K562 (cell line): ENCODE data around the gene CEP135. TPM values are rescaled to one million over a fixed set of nuclear protein-coding genes. Genes with fewer than 3 reads are reported as not detected.

Experiments
- ATAC-seq: fragments of 200-7000 bp; cut with Tn5 transposase; 3 replicates; pipeline ENCODE4 v1.9.1; 2020; ENCODE audit warnings: moderate library complexity
- BruUV-seq: library from RNA; stranded (reverse); fragments of 400-500 nt; replicated peaks from 2 replicates; lab custom pipeline; 2021; lab: Mats Ljungman, UMichigan
- CTCF ChIA-PET: fragments of 300-600 bp; formaldehyde crosslinking; extraction: SDS; loops from one replicate; lab custom pipeline; 2021; ENCODE audit warnings: low intra/inter-chr PET ratio; lab: Yijun Ruan, JAX
- POLR2A ChIA-PET: fragments of 300-600, 350-650 bp; sonication (Branson Sonifier 250); formaldehyde crosslinking; extraction: SDS; loops from one replicate; lab custom pipeline; 2021; ENCODE audit warnings: antibody characterized with exemption, inconsistent platforms; lab: Yijun Ruan, JAX
- DNase-seq, 4 experiments: peaks; one replicate each; pipeline versions ENCODE4 v3.0.0 to v3.0.0-alpha.2; 2011 to 2018; ENCODE audit warnings: low spot score in 3 of 4, mixed read lengths in 3 of 4; ENCODE audit errors: extremely low read depth in 1 of 4
- FAIRE-seq: peaks from 2 replicates; lab custom pipeline; 2011; peaks lifted over from hg19 to GRCh38; lab: Jason Lieb, UNC
- H2AFZ ChIP-seq: 2 replicates; pipeline ENCODE4 v1.6.0; 2011; ENCODE audit warnings: low read depth, low read length, control low read depth, inconsistent platforms
- H3K27ac ChIP-seq: fragments of 200-600 bp; 3 replicates; pipeline ENCODE4 v1.8.0; 2011; ENCODE audit warnings: low read depth, mild to moderate bottlenecking, control low read depth, inconsistent platforms, low read length, moderate library complexity, mixed read lengths; ENCODE audit errors: extremely low read depth
- H3K27me3 ChIP-seq, 2 experiments: fragments of 300-600 bp in 1 of 2; 2 replicates in 1 of 2; 3 replicates in 1 of 2; pipeline versions ENCODE4 v1.6.0 to v1.8.0; 2011; ENCODE audit warnings: inconsistent platforms in 2 of 2, low read length in 2 of 2, mild to moderate bottlenecking in 1 of 2, mixed read lengths in 1 of 2, moderate library complexity in 1 of 2; ENCODE audit not compliant: control insufficient read depth in 2 of 2, insufficient read depth in 2 of 2
- H3K36me3 ChIP-seq: fragments of 300-600 bp; 3 replicates; pipeline ENCODE4 v1.8.0; 2011; ENCODE audit warnings: mild to moderate bottlenecking, low read length, inconsistent platforms; ENCODE audit not compliant: control insufficient read depth, insufficient read depth
- H3K4me1 ChIP-seq, 2 experiments: fragments of 200-600 bp in 1 of 2; replicated peaks in 1 of 2; 2 replicates in 1 of 2; 3 replicates in 1 of 2; pipeline versions ENCODE4 v1.5.1 to v1.8.0; 2011; ENCODE audit warnings: inconsistent platforms in 2 of 2, low read length in 2 of 2, mild to moderate bottlenecking in 1 of 2, mixed read lengths in 1 of 2, moderate library complexity in 1 of 2; ENCODE audit not compliant: control insufficient read depth in 2 of 2, insufficient read depth in 2 of 2
- H3K4me2 ChIP-seq: 2 replicates; pipeline ENCODE4 v1.6.1; 2011; ENCODE audit warnings: low read length, control low read depth, inconsistent platforms, mixed read lengths; ENCODE audit not compliant: insufficient read depth
- H3K4me3 ChIP-seq: fragments of 200-600 bp; sonication (generic), shearing (Covaris generic); 2 replicates; pipeline ENCODE4 v1.5.1; 2016; ENCODE audit warnings: control low read depth, inconsistent platforms
- H3K79me2 ChIP-seq: fragments of 200-600 bp; 3 replicates; pipeline ENCODE4 v1.8.0; 2011; ENCODE audit warnings: low read length, inconsistent platforms; ENCODE audit not compliant: control insufficient read depth, insufficient read depth
- H3K9ac ChIP-seq, 2 experiments: 2 replicates each; pipeline versions ENCODE4 v1.6.0 to v1.6.1; 2011; ENCODE audit warnings: low read depth in 2 of 2, low read length in 2 of 2, control low read depth in 1 of 2, inconsistent platforms in 1 of 2, mild to moderate bottlenecking in 1 of 2, mixed read lengths in 1 of 2; ENCODE audit not compliant: insufficient read depth in 1 of 2
- H3K9me1 ChIP-seq: one replicate; pipeline ENCODE4 v1.6.0; 2011; ENCODE audit warnings: inconsistent platforms, mild to moderate bottlenecking, low read length, moderate library complexity; ENCODE audit not compliant: control insufficient read depth, insufficient read depth
- H3K9me3 ChIP-seq: replicated peaks from 2 replicates; pipeline ENCODE4 v1.5.1; 2011; ENCODE audit warnings: low read depth, low read length, inconsistent platforms; ENCODE audit not compliant: control insufficient read depth, insufficient read depth
- H4K20me1 ChIP-seq: replicated peaks from 2 replicates; pipeline ENCODE4 v1.6.1; 2011; ENCODE audit warnings: low read length, inconsistent platforms, mixed read lengths; ENCODE audit not compliant: control insufficient read depth, insufficient read depth
- BRCA1 ChIP-seq, 2 experiments: fragments of 450-650 bp in 1 of 2; sonication (generic) in 1 of 2; formaldehyde crosslinking in 1 of 2; IDR thresholded peaks; 2 replicates each; pipeline versions ENCODE4 v1.5.0 to v1.6.1; 2017 to 2020; ENCODE audit warnings: mild to moderate bottlenecking in 1 of 2, missing genetic modification reagents in 1 of 2
- HDAC2 ChIP-seq: fragments of 450-650 bp; IDR thresholded peaks from 2 replicates; pipeline ENCODE4 v1.6.1; 2016; ENCODE audit warnings: mild to moderate bottlenecking
- KLF1 ChIP-seq: fragments of 450-650 bp; IDR thresholded peaks from 2 replicates; pipeline ENCODE4 v1.6.1; 2016; ENCODE audit warnings: missing genetic modification characterization, missing compliant biosample characterization
- SMC3 ChIP-seq: conservative IDR thresholded peaks from 2 replicates; pipeline ENCODE4 v1.6.1; 2011; ENCODE audit warnings: low read depth, low read length, improper control_type of control experiment; ENCODE audit not compliant: insufficient read depth
- ZBTB34 ChIP-seq: fragments of 250-450 bp; sonication (Bioruptor Pico); IDR thresholded peaks from 2 replicates; pipeline ENCODE4 v1.8.0; 2021; ENCODE audit warnings: mild to moderate bottlenecking, moderate library complexity
- WGBS: fragments of 100-300 bp; shearing (Covaris generic); methylation state at CpG from one replicate; pipeline ENCODE4 v1.1.6; 2016; ENCODE audit warnings: low coverage, mixed read lengths; ENCODE audit not compliant: insufficient coverage; ENCODE audit errors: missing lambda C conversion rate; 5-methylcytosine and 5-hydroxymethylcytosine counted together
- in situ Hi-C: fragments of 300-500 bp; cut with MboI; formaldehyde crosslinking; loops from 4 replicates; pipeline ENCODE4 v1.15.0; 2018; ENCODE audit warnings: inconsistent platforms, mixed read lengths
- intact Hi-C: fragments of 100-400 bp; cut with micrococcal nuclease; formaldehyde crosslinking; loops from 2 replicates; pipeline ENCODE4 v1.14.2; 2022
- polyA plus RNA-seq, 8 experiments: library from polyadenylated mRNA; depleted of rRNA in 4 of 8; stranded (reverse) in 5 of 8; unstranded in 3 of 8; fragments of >200 nt; fragmentation: Nextera tagmentation in 2 of 8; fragmentation: Illumina TruSeq in 1 of 8; extraction: Ambion mirVana in 2 of 8; extraction: Trizol in 1 of 8; gene quantifications; 2 replicates each; pipeline versions ENCODE4 v1.2.1 to v1.2.3, GENCODE V29; 2011 to 2014; ENCODE audit warnings: inconsistent platforms in 1 of 8, missing spikeins in 1 of 8
- total RNA-seq, 7 experiments: library from RNA; depleted of rRNA in 6 of 7; stranded (reverse); fragments of >200 nt in 6 of 7; fragmentation: Illumina TruSeq in 2 of 7; extraction: Trizol in 2 of 7; gene quantifications; 2 replicates each; pipeline versions ENCODE4 v1.2.1 to v1.2.3, GENCODE V29; 2011 to 2021; ENCODE audit warnings: low replicate concordance in 1 of 7
- TF ChIP-seq, protein P1 (sequence below): fragments of 450-650 bp; IDR thresholded peaks from 2 replicates; pipeline ENCODE4 v1.6.1; 2018; ENCODE audit warnings: mild to moderate bottlenecking, low read depth; ENCODE audit not compliant: partially characterized antibody
- TF ChIP-seq, protein P2 (sequence below): fragments of 450-650 bp; IDR thresholded peaks from 2 replicates; pipeline ENCODE4 v1.6.1; 2016; ENCODE audit warnings: mild to moderate bottlenecking

Gene CEP135
- total and polyA plus RNA-seq, 9 of the 15 experiments (the other 6 are each of a cell fraction or from before 2014, with no cell fraction given): 3.1 to 18.9 (median 15.3) TPM

GRCh38 chr4:55928846-55929245 lies 19.9 kb upstream of the CEP135 start (continued):
- TF ChIP-seq, protein P1, sequence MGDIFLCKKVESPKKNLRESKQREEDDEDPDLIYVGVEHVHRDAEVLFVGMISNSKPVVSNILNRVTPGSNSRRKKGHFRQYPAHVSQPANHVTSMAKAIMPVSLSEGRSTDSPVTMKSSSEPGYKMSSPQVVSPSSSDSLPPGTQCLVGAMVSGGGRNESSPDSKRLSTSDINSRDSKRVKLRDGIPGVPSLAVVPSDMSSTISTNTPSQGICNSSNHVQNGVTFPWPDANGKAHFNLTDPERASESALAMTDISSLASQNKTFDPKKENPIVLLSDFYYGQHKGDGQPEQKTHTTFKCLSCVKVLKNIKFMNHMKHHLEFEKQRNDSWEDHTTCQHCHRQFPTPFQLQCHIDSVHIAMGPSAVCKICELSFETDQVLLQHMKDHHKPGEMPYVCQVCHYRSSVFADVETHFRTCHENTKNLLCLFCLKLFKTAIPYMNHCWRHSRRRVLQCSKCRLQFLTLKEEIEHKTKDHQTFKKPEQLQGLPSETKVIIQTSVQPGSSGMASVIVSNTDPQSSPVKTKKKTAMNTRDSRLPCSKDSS: no peak
- TF ChIP-seq, protein P2, sequence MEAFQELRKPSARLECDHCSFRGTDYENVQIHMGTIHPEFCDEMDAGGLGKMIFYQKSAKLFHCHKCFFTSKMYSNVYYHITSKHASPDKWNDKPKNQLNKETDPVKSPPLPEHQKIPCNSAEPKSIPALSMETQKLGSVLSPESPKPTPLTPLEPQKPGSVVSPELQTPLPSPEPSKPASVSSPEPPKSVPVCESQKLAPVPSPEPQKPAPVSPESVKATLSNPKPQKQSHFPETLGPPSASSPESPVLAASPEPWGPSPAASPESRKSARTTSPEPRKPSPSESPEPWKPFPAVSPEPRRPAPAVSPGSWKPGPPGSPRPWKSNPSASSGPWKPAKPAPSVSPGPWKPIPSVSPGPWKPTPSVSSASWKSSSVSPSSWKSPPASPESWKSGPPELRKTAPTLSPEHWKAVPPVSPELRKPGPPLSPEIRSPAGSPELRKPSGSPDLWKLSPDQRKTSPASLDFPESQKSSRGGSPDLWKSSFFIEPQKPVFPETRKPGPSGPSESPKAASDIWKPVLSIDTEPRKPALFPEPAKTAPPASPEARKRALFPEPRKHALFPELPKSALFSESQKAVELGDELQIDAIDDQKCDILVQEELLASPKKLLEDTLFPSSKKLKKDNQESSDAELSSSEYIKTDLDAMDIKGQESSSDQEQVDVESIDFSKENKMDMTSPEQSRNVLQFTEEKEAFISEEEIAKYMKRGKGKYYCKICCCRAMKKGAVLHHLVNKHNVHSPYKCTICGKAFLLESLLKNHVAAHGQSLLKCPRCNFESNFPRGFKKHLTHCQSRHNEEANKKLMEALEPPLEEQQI: no peak
- TF ChIP-seq BRCA1 (IDR thresholded peaks at IDR 0.05) (no peak), BRCA1 (CRISPR knock-in tag; IDR thresholded peaks at IDR 0.05) (no peak)

DNA sequence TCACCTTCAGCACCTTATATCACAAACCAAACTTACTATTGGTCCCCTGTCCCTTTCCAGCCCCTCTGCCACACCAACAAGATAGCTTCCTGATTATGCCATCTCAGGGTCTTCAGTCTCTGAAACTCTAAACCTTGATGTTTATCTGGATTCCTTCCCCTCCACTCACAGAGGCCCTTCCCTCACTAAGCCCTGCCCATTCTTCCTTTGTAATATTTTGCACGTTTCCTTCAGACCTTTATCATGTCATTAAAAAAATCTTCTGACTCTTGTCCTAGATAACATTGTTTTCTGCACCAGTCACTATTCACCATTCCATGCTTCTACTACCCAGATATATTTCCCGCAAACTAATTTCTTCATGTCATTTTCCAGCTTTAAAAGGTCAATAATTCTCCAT lies 17.7 kb upstream of the CEP135 start:
- no peaks in the 10 kb centered on the region; a peak in 1 of 5 replicates for H3K4me1 ChIP-seq
- H3K4me2 ChIP-seq: no peak overlapping the region
- no peak overlapping the region for H3K27ac ChIP-seq
- no peak overlapping the region for H3K4me3 ChIP-seq
- BruUV-seq: no TSS peak
- no peaks in the 10 kb centered on the region for H4K20me1 ChIP-seq
- no peak for ATAC-seq
- POLR2A ChIA-PET: interaction anchor here (1.9 kb wide), 1 partner anchor 18 kb away, joined by 5 read pairs; the partner anchor contains the start of gene CEP135
- 35% methylated on average over 2 of the region's 2 CpGs for WGBS
- H3K9ac ChIP-seq: no peak overlapping the region
- CTCF ChIA-PET: no interaction called here
- no peaks in the 10 kb centered on the region for H3K36me3 ChIP-seq
- TF ChIP-seq KLF1 (tag) (no peak), SMC3 (no peak), ZBTB34 (CRISPR knock-in tag) (no peak), HDAC2 (no peak)
- TF ChIP-seq, all 486 proteins: peak for 0
- Histone ChIP-seq H3K9me3 (no peaks in the 10 kb centered on the region), H3K79me2 (no peaks in the 10 kb centered on the region), H3K27me3 (peaks cover 0 to 7% of the 10 kb centered on the region in 2 experiments; a peak in 1 of 5 replicates), H2AFZ (no peak overlapping the region), H3K9me1 (no peaks in the 10 kb centered on the region)
- in situ Hi-C loops (no loop called here), intact Hi-C loops (no loop called here)
- DNase-seq: no peak
- no peak for FAIRE-seq
